ENCODE results near the gene TMEM156. TPM values are rescaled to one million over a fixed set of nuclear protein-coding genes. Genes with fewer than 3 reads are reported as not detected.
"Not testable (repeated sequence)": the region's sequence is repeated elsewhere in the genome, so short reads cannot be mapped to it uniquely, and the experiment has no call there.

The TMEM156 gene
- total and polyA plus RNA-seq, 10 donors, result 10.5 to 76.1 (median 17.0) TPM

DNA sequence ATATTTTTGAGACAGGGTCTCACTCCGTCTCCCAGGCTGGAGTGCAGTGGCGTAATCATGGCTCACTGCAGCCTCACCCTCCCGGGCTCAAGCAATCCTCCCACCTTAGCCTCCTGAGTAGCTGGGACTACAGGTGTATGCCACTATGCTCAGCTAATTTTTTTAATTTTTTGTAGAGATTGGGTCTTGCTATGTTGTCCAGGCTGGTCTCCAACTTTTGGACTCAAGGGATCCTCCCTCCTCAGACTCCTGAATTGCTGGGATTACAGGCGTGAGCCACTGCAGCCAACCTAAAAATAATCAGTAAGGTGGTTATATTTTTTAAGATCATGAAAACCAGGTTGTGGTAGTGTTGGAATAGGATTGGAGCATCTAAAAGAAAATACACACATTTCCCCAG, 38.1 kb downstream of the TMEM156 start:
- H3K4me3 ChIP-seq, result no peak overlapping the region
- intact Hi-C loops (cut with DNase I; ENCODE audit: low total_unique reads), result no loop called here
- H3K36me3 ChIP-seq, result peaks cover 0 to 71% (median 5%) of the 10 kb centered on the region in 6 donors
- WGBS, 5 donors, result 90 to 98% (median 95%) methylated on average over 4 of the region's 4 CpGs
- no peak for TF ChIP-seq POLR2AphosphoS5 (IDR thresholded peaks at IDR 0.05)
- TF ChIP-seq CTCF (IDR thresholded peaks at IDR 0.05 in 8 of 11, conservative IDR thresholded peaks at IDR 0.05 in 3 of 11), result no peak
- TF ChIP-seq POLR2A (IDR thresholded peaks at IDR 0.05), result no peak
- H3K4me1 ChIP-seq, result no peaks in the 10 kb centered on the region
- H3K27me3 ChIP-seq (replicated peaks in 1 of 7), result no peaks in the 10 kb centered on the region
- peaks cover 0 to 2% (median under 1%) of the 10 kb centered on the region in 8 donors for H3K9me3 ChIP-seq
- no peak for DNase-seq
- no peak overlapping the region for H3K27ac ChIP-seq

GRCh38 chr4:38993683-38994082, 38.5 kb downstream of the TMEM156 start:
- no peaks in the 10 kb centered on the region for H3K4me1 ChIP-seq
- WGBS, 5 donors, result 94 to 98% (median 96%) methylated on average over 3 of the region's 3 CpGs
- H3K36me3 ChIP-seq, result peaks cover 0 to 73% (median 5%) of the 10 kb centered on the region in 6 donors
- no peak overlapping the region for H3K27ac ChIP-seq
- TF ChIP-seq CTCF (IDR thresholded peaks at IDR 0.05 in 8 of 11, conservative IDR thresholded peaks at IDR 0.05 in 3 of 11) (no peak), POLR2A (IDR thresholded peaks at IDR 0.05) (no peak), POLR2AphosphoS5 (IDR thresholded peaks at IDR 0.05) (no peak)
- H3K27me3 ChIP-seq (replicated peaks in 1 of 7), result no peaks in the 10 kb centered on the region
- intact Hi-C loops (cut with DNase I; ENCODE audit: low total_unique reads), result no loop called here
- H3K9me3 ChIP-seq, result no peaks in the 10 kb centered on the region
- H3K4me3 ChIP-seq, result no peak overlapping the region
- no peak for DNase-seq

- H3K36me3 ChIP-seq, result peaks cover 0 to 61% (median 1%) of the 10 kb centered on the region in 6 donors
- no peak overlapping the region for H3K27ac ChIP-seq
- no peak for DNase-seq
- 85 to 99% (median 91%) methylated on average over 5 of the region's 5 CpGs for WGBS, 5 donors
- no peaks in the 10 kb centered on the region for H3K9me3 ChIP-seq
- intact Hi-C loops (cut with DNase I; ENCODE audit: low total_unique reads), result no loop called here
- no peak overlapping the region for H3K4me3 ChIP-seq
- H3K4me1 ChIP-seq, result peaks cover 0 to 25% (median 12%) of the 10 kb centered on the region in 6 donors
- TF ChIP-seq POLR2AphosphoS5 (IDR thresholded peaks at IDR 0.05) (no peak), POLR2A (IDR thresholded peaks at IDR 0.05) (no peak), CTCF (IDR thresholded peaks at IDR 0.05 in 8 of 11, conservative IDR thresholded peaks at IDR 0.05 in 3 of 11) (no peak)
- H3K27me3 ChIP-seq (replicated peaks in 1 of 7), result no peaks in the 10 kb centered on the region
Measured at GRCh38 chr4:38990241-38990640, 42.0 kb downstream of the TMEM156 start.

DNA sequence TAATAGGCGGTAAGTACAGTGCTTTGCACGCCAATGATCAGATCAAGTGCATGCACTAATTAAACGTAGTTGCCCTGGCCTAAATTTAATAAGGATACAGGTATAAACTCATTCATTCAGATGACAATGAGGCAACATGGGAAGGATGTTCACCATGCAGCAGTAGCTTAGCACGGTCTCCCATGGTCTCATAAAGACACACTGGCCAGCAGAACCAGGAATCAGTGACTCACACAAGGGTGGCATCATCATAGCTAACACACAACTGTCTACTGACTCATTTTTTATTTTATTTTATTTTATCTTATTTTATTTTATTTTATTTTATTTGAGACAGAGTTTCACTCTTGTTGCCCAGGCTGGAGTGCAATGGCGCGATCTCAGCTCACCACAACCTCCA, 42.7 kb downstream of the TMEM156 start:
- intact Hi-C loops (cut with DNase I; ENCODE audit: low total_unique reads), result no loop called here
- H3K27ac ChIP-seq, result peak overlapping the region in 1 of 8 donors; percentile 6
- WGBS, 5 donors, result 94 to 98% (median 98%) methylated on average over 6 of the region's 6 CpGs
- peaks cover 0 to 59% (median 1%) of the 10 kb centered on the region in 6 donors for H3K36me3 ChIP-seq
- H3K27me3 ChIP-seq (replicated peaks in 1 of 7), result no peaks in the 10 kb centered on the region
- H3K4me3 ChIP-seq, result no peak overlapping the region
- TF ChIP-seq CTCF (IDR thresholded peaks at IDR 0.05 in 8 of 11, conservative IDR thresholded peaks at IDR 0.05 in 3 of 11) (no peak), POLR2A (IDR thresholded peaks at IDR 0.05) (no peak), POLR2AphosphoS5 (IDR thresholded peaks at IDR 0.05) (no peak)
- DNase-seq, result no peak
- peaks cover 0 to 30% (median 12%) of the 10 kb centered on the region in 6 donors for H3K4me1 ChIP-seq
- no peaks in the 10 kb centered on the region for H3K9me3 ChIP-seq

GRCh38 chr4:38988353-38988752, 43.9 kb downstream of the TMEM156 start:
- H3K4me3 ChIP-seq; intact Hi-C loops (cut with DNase I; ENCODE audit: low total_unique reads); DNase-seq; H3K27me3 ChIP-seq (replicated peaks in 1 of 7); H3K9me3 ChIP-seq: not testable (repeated sequence)
- H3K27ac ChIP-seq, result peak overlapping the region in 3 of 8 donors; percentile 66 to 73 (median 72)
- peaks cover 0 to 30% (median 12%) of the 10 kb centered on the region in 6 donors for H3K4me1 ChIP-seq
- H3K36me3 ChIP-seq, result peaks cover 0 to 55% (median 0%) of the 10 kb centered on the region in 6 donors
- WGBS, 5 donors, result 70 to 93% (median 83%) methylated on average over 7 to 9 of the region's 9 CpGs

Data from spleen (tissue), 11 donors.